Activated CD8-positive, alpha-beta memory T cell treated with anti-CD3 and anti-CD28 coated beads, Interleukin-2, amount 50 U/mL, for 24 hours (primary cell): ENCODE measurements around the gene AFG3L2.

Experiments used
- DNase-seq: peaks from one replicate; pipeline ENCODE4 v3.0.0-alpha.2; 2020; ENCODE audit errors: extremely low read depth

The AFG3L2 gene

DNA sequence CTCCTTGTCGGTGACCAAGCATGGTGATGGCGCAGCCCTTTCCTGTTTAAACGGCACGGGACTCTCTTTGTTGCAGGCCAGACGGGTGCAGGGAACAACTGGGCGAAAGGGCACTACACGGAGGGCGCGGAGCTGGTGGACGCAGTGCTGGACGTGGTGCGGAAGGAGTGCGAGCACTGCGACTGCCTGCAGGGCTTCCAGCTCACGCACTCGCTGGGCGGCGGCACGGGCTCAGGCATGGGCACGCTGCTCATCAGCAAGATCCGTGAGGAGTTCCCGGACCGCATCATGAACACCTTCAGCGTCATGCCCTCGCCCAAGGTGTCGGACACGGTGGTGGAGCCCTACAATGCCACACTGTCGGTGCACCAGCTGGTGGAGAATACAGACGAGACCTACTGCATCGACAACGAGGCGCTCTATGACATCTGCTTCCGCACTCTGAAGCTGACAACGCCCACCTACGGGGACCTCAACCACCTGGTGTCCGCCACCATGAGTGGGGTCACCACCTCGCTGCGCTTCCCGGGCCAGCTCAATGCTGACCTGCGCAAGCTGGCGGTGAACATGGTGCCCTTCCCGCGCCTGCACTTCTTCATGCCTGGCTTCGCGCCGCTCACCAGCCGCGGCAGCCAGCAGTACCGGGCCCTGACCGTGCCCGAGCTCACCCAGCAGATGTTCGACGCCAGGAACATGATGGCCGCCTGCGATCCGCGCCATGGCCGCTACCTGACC lies 51.9 kb downstream of the AFG3L2 start:
- no peak for DNase-seq

DNA sequence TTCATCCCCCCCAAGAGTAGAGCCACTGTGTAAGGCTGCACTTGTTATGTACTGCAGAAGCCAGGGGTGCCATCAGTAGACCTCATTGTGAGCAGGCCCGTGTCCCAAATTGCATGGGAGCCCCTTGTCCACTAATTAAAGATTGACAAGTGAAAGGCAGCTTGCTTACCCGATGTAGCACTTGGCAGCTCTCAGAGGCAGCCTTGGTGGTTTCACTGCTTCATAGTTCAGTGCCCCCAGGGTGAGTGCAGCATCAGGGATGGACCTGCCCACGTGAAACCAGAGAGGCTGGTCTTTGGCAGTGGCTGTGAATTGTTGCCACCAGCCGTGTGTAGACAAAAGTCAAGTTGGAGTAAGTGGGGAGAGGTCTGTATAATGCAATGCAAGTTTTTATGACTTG lies 55.7 kb downstream of the AFG3L2 start:
- DNase-seq, result no peak

DNA sequence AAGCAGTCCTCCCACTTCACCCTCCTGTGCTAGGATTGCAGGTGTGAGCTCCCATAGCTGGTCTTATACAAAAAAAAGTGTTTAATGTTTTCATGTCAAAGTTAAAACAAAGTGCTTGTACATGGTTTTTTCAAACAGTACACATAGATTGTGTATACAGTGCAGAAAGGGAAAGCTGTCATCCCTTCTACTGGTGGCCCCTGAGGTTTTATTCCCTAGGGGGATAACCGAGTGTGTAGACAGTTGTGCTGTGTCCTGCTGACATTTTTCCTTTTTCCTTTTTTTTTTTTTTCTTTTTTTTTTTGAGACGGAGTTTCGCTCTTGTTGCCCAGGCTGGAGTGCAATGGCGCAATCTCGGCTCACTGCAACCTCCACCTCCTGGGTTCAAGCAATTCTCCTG lies 58.2 kb downstream of the AFG3L2 start:
- no peak for DNase-seq

DNA sequence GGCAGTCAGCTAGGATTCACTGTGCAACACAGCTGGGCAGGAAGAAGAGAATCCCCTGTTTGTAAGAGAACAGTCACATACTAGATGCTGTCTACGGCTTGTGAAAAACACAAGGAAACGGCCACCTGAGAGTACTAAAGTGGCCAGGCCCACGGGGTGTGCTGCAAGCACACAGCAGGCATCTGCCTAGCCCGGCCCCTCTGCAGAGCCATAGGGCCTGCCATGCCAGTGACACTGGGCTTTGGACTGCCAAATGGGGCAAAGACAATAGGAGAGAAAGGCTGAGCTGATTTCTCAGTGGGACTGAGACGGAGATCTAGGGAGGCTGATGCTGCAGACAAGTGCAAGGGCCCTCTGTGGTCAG lies 58.7 kb downstream of the AFG3L2 start:
- DNase-seq, result no peak

DNA sequence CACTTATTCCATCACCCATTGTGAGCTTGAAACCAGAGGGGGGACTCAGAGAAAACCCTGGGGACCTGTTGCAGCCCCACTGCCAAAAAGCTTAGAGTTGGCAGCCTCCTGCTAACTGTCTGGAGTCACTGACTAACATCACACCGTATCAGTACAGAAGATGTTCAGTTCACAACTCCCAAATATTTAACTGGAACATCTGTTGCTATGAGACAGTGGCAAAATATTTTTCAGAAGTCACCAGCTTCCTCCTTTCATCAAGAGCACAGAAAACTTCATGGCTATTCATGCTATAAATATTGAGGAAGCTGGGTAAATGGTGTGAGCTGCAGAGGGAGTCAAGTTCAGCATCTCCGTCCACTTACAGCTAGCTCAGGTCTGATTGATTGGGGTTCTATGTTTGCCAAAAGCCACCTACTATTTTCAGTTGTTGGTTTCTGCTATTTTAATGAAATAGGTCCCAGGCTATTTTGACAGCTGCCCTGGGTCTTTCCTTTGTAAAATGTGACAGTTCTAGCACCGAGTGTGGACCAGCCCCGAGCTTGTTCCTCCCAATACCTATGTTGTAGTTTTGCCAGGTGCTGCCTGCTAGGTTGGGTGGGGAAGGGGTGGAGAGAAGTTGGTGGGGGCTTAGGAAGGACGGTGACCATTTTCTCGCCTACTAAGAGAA lies 59.2 kb downstream of the AFG3L2 start:
- DNase-seq, result no peak

DNA sequence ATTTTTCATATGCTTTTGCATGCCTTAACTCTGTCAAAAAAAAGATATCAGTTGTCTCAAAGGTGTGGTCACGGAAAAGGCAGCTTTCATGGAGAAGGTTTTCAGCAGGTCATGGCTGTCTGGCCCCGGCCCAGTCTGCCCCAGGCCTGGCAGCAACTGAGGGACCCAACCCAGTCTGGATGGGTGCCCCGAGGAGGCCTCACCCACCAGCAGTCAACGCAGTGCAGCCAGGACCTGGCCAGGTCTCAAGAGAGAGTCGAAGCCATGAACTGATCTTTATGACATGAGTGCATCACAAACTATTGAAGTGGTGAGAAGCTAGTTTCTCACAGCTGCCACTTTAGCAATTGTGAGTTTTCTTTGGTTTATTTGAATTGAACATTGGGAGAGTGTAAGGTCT lies 61.1 kb downstream of the AFG3L2 start:
- no peak for DNase-seq

DNA sequence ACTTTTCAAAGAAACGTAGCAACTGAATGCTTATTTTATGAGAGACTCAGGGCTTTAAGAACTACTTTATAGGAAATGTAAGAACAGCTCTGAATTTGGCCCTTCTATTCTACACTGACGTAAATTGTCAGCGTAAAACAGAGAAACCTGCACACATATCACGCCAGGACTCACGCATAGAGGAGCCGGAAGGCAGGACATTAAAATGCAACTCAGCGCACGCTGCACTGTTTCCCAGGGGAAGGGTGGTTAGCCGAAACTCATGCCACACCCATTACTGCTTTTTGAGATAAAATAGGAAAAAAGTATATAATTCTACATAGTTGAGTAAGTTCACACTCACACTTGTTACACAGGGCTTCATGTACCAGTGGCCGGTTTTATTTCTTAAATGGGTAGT lies 61.5 kb downstream of the AFG3L2 start:
- DNase-seq, result no peak

DNA sequence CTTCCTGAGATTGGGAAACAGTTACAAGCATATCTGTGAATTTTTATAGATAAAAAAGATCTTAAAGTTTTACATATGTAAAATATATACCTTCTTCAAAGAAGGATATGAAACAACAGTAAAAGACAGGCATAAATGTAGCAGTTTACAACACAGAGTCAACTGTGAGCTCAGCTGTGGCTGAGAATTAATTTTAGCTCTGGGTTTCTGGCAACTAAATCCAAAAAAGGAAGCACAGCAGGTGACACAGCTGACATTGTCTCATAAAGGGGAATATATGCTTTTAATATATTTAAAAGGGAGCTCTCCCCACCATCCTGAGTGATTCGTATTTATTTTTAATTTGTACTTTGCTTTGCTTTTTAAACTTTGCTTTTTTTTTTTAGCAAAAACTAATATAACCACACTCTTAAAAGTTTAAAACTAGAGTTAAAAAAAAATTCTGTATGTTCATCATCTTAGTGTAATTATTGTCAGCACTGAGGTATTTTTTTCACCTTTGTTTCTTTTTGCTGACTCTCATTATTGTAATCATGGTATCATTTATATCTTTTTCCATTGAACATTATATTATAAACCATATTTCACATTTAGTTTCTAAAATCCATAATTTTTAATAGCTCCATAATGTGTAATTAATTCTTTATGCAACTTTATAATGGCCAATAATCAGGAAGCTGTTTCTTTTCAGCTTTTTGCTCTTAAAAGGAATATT lies 62.3 kb downstream of the AFG3L2 start:
- no peak for DNase-seq

DNA sequence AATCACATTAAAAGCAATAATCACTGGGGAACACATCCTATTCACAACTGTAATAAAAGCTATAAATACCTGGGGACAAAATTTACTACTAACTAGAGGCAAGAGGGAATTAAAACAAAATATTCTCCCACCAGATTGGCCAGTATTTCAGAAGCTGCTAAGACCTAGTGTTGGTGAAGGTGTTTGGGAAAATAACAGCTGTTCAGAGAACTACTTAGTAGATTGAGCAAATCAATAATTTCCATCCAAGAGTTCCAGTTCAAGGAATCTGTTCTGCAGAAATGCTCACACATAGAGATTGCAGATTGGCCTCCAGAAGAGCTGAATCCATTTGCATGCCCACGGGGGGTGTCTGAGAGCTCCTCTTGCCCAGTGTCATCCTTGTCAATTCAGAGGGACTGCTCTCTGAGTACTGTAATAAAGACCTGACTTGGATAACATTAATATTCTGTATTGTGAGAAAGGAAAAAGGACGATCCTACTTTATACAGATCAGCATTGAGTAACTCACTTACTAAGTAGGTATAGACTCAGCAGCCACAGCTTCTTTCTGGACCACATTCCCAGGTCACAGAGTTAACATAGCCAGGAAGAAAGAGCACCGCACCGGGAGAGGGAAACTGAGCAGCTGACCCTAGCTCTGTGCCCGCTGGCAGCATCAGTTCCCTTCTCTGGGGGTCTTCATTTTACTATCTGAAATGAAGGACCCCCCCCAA lies 63.3 kb downstream of the AFG3L2 start:
- DNase-seq, result no peak

DNA sequence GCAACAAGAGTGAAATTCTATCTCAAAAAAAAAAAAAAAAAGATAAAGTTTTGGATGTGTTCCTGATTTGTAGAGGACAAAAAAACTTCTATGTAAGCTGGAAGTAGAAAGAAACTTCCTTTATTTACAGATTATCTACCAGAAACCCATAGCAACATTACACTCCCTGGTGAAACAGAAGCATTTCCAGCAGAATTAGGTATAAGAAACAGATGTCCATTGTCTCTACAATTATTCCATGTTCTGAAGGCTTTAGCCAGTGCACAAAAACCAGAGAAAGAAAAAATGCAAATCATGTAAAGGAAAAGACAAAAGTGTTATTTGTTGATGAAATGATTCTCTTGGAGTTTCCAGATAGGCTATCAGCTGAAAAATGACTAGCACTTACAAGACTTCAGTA lies 64.1 kb downstream of the AFG3L2 start:
- DNase-seq, result no peak

DNA sequence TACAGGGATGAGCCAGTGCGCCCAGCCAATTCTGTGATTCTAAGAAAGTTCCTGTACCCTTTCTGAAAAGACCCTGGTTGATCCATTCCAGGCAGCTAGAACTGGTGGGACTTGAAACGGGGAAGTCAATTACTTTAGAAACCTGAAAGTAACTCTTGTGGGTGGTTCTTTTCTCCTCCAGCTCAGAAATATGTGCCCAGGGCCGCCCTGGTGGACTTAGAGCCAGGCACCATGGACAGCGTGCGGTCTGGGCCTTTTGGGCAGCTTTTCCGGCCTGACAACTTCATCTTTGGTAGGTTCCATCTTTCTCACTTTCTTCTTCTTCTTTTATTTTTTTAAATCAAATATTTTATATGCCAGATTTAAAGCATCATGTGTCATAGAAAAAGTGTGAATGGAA lies 66.3 kb downstream of the AFG3L2 start:
- no peak for DNase-seq

DNA sequence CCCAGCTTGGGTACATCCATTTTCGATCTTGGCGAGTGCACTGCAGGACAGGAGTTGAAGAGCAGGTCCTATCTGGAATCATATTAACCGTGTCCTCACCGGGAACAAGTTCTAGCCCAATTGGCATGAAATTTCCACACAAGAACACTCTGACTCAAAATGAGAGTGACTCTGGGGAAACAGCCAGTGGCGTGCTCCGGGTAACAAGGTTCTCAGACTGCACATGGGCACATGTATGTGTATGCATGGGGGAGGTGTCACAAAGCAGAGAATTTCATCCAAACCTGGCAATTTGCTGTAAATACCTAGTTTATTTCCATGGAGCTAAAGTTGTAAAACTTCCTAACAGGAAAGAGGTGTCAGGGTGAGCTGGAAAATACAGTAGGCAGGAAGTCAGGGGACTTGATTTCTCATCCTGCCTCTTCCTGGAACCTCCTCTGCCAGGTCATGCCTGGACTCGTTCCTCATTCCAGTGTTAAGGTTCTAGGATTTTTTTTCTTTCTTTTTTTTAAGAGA lies 67.3 kb downstream of the AFG3L2 start:
- no peak for DNase-seq

DNA sequence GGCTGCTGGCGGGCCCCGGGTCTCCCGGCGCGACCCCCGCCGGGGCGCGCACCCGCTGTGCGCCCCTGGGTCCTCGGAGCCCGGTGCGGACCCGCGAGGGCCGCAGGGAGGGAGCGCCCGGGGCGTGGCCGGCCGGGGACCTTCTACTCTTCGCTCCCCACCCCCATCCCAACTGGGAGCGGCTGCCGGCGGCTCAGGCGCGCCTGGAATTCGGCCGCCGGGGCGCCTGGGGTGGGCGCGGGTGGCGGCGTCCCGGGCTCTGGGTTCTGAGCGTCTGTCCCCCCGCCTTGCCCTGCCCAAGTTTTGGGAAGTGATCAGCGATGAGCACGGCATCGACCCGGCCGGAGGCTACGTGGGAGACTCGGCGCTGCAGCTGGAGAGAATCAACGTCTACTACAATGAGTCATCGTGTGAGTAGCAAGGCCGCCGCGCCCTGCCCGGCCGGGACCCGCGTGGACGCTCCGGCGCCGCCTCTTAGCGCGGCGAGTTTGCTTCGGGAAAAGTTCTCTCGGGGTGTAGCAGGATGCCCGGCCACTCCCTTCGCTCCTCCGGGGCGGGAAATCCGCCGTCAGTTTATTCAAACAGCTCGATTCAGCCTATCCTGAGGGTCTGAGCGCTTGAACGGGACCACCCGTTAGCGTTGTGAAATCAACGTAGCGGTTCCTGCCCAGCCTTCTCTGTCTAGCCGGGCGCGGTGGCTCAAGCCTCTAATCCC lies 68.5 kb downstream of the AFG3L2 start:
- no peak for DNase-seq

DNA sequence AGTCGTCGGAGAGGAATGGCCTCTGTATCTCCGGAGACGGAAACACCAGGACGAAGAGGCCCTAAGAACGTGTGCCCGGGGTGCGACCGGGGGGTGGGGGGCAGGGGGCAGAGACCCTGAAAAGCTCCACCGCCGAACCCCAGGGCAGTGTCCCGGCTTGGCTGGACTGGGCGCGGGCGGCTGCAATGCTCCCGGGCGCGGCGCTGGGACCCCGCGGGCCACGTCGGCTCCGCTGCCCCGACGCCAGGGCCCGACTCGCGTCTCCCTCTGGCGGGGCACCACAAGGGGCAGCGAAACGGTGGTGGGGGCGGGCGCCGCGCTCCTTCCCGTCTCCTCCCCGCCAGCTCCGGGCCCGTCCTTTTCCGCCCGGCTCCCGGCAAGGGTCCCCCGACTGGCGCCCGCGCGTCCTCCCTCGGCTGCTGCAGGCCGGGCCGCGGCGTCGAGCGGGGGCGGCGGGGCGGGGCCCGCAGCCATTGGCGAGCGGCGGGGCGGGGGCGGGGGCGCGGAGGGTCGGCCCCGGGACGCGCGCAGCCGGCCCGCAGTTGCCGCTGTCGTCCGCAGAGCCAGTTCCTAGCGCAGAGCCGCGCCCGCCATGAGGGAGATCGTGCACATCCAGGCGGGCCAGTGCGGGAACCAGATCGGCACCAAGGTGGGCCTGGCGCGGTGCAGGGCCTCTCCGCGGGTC lies 69.2 kb downstream of the AFG3L2 start, which contains the start of gene TUBB6:
Gene TUBB6, plus strand, starts transcription at position 541 of the 685 bp plus-strand sequence. Its CDS starts 52 bp downstream, at position 593.
- DNase-seq, result no peak

DNA sequence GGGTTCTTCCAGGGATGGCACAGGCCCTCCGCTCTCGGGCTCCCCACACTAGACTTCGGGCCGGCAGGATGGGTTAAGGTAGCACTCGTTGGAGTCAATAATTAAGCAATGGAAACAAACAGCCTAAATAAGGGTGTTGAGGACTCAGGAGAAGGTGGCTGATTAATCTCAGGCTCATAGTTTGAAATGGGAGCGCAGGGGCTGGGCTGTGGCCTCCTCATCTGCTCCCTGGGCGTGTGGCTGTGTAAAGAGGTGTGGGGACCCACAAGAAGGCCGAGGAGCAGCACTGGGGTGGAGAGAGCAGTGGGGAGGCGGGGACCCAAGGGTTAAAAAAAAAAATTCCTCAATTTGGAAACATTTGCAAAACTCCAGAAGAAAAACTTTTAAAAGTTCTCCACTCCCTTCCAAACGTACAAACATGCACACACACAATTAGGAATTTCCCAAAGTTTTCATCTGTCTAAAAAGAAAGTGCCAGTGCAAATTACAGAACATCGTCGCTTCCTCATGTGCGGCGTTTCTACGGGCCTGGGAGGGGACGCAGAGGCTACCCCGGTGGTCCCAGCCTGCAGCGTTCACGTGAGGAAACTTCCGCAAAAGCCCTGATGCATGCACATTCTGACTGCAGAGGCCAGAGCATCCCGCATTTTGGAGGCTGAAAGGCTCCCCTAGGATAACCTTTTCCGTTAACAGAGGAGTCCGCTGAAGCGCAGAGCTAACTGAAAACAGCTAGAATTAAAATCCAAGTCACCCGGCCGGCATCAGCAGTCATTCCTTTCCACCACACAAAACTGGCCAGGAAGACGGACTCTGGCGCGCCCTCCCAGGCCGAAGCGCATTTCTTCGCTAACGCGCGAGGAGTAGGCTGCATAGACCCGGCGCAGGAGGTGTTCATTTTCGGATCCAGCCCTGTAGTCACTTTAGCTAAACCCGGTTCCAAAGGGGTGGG lies 70.0 kb downstream of the AFG3L2 start:
- DNase-seq, result no peak

DNA sequence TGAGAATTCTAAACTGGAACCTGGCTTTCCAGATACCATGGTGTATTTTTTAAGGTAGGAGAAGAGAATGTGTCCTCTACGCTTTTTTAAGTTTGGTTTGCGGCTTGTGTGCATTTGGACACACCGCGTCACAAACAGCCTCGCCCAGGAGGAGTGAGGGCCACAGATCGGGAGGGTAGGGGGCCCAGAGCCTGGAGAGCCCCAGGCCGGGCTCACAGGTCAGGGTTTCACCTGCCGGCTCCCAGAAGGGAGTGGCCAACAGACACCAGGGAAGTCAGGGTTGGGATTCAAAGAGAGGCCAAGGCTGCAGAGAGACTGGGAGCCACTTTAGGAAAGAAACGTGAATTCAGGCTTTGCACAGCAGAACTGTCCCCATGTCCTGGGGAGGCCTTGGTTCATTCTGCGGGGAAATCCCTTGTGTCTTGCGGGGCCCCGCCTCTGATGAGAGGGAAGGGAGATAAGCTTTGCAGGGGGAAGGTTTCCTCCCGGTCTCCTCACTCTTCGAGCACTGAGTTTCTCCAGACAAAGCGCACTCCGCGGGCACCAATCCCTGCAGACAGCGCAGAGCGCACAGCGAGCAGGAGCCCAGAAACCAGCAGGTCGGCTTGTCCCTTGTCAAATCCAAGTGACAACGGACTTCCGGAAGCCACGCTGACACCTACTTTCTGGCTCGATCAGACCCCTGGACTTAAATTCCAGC lies 70.9 kb downstream of the AFG3L2 start:
- no peak for DNase-seq

DNA sequence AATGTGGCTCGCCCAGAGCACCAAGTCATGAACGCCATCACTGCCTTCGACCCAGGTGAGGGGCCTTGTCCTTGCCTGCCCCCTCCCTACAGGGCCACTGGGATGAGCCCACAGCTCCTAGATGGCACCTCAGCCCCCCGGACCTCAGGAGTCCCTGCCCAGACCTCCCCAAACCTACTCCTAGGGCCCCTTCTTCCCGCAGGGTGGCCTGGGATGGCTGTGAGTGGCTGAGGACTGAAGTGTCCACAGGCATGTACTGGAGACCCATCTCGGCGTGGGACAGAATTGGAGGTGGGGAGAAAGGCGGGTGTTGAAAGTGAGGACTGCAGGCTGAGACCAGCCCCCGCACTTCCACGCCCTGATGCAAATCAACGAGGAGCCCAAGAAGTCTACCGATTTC lies 71.8 kb downstream of the AFG3L2 start:
- DNase-seq, result no peak

DNA sequence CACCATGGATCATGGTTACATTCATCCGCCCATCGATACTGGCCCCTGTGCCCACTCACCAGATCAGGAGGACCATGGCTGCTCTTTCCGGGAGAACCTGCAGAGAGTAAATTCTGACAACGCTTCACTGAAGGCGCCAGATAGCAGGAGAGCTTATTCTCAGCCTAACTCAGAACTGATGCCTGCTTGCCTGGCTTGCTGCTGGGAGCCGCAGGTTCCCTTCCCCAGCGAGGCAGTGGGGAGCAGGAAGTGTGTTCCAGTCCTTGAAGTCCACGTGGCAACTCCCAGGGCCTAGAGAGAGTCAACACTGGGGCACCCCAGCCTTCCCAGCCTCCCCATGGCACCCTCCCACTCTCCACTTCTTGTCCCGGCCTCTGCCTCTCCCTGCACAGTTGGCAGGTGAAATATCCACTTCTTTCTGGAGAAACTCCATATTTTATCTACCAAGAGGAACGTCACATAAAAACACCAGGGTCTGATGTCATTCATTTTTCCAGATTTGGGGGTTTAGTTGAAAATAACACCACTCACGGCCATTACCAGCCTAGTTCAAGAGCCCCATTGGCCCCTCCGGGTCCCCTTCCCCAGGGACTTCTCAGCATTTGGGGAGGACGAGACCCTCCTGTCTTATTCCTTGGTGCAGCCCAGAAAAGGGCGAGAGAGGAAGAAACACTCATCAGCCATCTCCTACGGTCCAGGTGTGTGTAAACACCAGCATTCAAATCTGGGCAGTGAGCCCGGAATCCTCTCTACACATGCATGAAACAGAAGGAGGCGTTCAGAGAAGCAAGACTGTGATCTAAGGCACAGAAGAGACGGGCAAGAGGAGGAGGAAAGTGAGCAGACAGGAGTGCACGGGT lies 72.4 kb downstream of the AFG3L2 start:
- no peak for DNase-seq
